Embryonic facial prominence (tissue), 1 donor: ENCODE results near the gene TMEM247.
"Not testable (repeated sequence)": the region's sequence is repeated elsewhere in the genome, so short reads cannot be mapped to it uniquely, and the experiment has no call there.

Experiments used
- DNase-seq: peaks from one replicate; pipeline ENCODE4 v3.0.0-alpha.2; 2016; ENCODE audit errors: extremely low spot score

Gene TMEM247

DNA sequence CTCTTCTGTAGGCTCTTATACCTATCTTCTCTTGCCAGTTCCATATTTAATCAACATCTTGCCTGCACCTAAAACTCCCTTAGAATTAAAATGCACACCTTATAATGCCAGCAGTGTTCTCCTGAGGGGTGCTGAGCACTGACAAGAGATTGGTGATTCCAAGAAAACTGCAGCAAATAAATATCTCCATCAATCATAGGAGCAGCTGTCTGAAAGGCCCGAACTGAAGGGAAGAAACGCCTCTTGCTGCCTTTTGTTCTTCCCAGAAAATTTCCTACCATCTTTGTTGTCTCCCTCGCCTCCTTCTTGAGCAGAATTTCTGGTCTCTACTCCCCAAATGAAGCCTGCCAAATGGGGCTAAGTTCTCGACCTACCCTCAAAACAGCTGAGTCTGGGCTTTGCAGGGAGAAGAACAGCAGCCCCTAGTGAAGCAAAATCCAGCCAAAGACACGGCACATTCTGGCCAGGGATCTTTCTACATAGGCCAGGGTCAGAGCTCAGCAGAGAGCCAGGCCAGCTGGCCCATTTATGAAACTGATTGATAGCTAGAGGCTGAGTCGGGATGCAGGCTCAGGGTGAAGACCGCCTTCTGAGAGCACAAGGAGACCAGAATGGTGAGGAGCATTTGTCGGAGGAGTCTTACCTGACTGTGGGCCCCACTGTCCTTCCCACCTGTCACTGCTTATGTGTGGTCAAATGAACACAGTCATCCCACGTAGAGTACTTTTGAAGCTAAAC, 20.4 kb upstream of the TMEM247 start:
- no peak for DNase-seq

DNA sequence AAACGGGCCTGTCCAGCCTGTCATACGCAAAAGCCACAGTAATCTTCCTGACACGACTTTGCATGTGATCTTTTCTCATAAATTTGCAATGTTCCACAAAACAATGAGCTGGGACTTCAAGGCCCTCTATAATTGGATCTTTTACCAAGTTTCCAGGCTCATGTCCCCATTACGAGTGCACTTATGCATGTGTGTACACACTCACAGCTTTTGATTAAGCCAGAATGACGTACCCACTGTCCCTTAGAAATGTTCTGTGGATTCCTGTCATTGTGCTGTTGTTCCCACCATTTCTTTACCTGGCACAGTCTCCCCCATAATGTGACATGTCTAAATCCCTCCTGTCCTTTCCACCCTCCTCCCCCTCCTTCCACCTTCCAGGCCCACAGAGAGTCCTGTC, 19.7 kb upstream of the TMEM247 start:
- DNase-seq, result no peak

DNA sequence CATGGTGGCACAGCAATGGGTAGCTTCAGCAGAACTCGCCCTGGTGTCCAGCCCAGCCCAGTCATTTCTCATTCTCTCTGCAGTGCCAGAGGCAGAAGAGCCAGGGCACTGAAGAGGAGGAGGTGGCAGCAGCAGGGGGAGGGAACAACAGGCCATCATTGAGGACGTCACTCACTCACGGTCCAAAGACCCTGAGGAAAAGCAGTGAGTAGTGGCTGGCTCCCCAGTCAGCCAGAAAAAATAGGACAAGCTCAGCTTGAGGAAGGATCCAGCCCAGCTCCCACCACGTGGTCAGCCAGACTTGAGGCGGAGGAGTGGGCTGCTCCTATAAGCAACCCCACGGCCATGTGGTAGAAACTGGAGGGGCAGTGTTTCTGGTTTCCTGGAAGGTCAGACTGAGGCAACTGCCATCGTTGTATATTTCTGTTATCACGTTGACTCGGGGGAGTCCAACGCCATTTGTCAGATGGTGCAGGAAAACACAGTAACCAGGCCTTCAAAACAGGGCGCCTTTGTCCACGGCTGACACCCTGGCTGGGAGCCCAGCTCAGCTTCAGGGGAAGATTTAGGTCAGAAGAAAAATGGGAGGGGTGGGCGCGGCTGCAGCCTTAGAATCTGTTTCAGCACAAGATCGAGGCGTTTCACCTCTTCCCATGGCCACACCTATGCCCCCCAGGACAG, 19.0 kb upstream of the TMEM247 start:
- no peak for DNase-seq

DNA sequence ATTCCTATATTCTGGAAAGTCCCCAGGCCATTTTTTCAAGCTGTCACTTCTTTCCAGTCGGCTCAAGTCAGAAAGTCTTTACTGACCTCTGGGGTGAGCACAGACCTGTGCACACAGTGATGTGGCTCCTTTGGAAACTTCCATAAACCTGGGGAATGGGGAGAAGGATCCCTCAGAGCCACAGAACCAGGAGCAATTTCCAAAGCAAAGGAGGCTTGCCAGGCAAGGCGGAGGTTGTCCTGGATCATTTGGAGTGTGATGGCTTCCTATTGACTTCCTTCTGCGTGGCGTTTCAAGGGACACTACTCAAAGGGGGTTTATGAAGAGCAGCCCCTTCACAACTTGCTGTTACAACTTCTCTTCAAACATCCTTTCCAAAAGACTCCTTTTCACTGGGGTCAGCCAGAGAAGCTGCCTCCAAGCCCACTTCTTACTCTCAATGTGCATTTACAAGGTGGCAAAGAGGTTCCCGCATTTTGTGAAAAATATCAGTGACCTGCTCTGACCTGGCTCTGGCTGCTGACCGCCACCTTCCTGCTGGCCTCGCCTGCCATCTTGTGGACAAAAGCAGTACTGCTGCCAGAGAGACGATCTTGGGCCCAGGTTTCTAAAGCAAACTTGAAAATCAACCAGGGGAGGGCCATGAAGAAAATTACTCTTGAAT, 18.2 kb upstream of the TMEM247 start:
- peak; percentile 23 for DNase-seq

DNA sequence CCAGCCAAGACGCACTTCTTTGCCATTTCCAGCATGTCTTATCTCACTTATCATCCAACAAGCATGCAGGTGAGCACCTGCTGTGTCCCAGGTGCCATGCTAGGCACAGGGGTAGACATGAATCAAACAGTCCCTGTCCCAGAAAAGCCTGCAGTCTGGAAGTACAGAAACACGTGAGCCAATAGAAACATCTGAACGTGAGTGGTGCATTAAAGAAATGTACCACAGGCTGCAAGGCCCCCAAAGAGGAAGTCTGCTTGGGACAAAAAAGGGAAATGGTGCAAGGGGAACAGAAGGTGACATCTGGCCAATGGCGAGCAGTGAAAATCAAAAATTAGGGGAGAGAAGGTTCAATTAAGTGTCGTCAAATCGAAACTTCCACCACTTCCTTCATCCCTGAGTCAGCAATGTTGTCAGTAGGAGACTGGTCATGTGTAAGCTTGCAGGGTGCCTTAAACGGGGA, 17.6 kb upstream of the TMEM247 start:
- DNase-seq, result no peak

DNA sequence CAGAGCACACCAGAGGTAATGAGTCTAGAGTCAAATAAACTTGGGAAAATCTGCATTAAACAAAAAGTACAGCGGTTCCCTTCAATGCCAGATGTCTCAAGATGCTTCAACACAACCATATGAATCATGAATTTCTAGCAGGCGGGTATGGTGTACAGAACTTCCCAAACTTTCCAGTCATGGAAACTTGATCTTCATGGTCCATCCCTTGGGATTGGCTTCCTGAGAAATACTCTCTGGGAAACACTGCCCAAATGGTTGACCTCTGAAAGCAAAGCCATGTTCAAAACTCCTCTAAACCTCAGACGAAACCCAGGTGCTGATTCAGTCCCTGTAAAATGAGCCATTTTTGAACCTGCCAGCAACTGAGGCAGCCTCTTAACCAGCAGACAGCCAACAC, 16.4 kb upstream of the TMEM247 start:
- no peak for DNase-seq

DNA sequence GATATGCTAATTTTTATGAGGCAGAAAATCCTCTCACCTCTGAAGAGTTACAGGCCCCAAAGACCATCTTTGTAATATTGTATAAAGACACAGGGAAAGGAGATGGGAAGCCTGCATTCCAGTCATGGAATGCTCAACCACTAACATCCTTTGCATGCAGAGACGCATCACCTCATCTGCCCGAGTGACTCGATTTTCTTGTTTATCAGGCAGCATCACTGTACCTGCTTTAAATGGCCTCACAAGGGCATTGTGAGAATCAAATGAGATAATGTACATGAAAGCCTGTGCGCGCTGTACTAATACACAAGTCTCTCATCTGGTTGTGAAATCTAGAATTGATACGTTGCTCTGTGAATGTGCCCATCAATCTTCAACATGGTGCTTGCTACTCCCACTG, 10.2 kb upstream of the TMEM247 start:
- DNase-seq, result no peak

DNA sequence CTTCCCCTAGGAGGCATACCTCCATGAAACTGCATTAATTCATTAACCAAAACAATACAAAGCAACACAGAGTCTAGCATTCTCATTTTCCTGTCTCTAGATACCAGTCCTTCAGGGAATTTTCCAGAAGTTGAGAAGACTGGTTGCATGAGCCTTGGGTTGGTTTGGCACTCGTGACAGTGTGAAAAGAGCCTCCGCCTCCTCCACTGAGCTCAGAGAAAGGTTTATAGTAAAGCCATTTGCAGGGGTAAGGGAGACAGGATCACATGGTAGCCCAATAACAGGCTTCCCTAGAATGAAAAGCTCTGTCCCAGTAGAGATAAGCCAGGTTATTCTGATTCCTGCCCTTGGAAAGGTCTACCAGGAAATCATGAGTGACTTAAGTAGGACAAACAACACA, 9.7 kb upstream of the TMEM247 start:
- DNase-seq, result no peak

DNA sequence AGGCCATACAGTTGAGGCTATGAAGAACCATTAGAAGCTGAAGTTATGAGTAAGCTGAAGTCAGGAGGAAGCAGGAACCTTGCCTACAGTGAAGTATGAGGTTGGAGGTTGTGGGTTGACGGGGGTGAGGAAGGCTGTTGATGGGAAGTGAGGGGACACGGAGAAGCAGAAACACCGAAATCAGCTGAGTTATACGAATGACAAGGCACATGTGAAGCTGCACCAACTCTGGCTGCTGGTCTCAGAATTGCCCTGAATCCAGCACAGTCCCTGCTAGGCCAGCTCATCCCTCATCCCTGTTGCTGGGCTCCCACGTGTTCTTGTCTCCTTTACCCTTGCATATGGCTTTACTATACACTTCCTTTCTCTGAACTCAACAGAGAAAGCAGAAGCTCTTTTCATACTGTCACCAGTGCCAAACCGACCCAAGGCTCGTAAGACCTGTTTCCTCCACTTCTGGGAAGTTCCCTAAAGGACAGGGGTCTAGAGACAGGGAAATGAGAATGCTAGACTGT, 9.2 kb upstream of the TMEM247 start:
- DNase-seq, result no peak

DNA sequence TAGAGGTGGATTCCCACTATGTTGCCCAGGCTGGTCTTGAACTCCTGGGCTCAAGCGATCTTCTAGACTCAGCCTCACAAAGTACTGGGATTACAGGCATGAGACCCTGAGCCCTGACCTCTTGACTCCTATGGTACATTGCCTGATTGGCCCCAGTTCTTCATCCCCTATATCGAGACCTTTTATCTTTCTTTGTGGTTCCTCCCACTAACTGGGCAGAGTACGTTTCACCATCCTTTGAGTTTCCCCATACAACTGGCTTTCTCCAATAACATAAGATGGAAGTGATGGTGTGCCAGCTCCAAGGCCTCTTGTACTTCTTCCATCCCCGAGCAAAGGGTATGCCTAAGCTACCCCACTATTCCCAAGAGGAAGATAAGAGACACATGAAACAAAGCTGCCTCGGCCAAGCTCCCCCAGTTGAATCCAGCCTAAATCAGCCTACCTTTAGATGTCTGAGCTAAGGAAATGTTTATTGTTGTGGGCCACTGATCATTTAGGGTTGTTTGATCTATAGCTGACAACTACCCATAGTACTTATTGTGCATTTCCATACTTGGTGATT, 8.3 kb upstream of the TMEM247 start:
- no peak for DNase-seq

DNA sequence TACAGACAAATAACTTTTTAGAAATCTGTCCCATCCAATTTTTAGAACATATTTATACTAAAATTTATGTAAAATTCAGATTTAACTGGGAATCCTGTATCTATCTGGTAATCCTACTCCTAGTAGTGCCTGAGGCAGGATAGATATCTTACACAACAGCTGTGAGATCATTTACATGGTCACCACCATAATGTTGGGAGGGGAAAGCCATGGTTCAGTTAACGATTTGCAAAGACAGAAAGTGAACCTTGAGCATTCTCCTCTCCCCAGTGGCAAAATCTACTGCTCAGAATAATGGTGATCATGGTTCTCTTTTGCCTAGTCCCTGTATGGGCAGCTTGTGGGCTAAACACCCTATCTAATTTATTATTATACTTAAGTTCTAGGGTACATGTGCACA, 7.7 kb upstream of the TMEM247 start:
- DNase-seq, result no peak

DNA sequence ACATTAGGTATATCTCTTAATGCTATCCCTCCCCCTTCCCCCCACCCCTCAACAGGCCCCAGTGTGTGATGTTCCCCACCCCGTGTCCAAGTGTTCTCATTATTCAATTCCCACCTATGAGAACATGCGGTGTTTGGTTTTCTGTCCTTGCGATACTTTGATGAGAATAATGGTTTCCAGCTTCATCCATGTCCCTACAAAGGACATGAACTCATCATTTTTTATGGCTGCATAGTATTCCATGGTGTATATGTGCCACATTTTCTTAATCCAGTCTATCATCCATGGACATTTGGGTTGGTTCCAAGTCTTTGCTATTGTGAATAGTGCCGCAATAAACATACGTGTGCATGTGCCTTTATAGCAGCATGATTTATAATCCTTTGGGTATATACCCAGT, 7.2 kb upstream of the TMEM247 start:
- not testable (repeated sequence) for DNase-seq

DNA sequence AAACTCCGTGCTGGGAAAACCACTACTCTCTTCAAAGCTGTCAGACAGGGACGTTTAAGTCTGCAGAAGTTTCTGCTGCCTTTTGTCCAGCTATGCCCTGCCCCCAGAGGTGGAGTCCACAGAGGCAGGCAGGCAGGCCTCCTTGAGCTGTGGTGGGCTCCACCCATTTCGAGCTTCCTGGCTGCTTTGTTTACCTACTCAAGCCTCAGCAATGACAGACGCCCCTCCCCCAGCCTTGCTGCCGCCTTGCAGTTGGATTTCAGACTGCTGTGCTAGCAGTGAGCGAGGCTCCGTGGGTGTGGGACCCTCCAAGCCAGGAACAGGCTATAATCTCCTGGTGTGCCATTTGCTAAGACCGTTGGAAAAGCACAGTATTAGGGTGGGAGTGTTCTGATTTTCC, 1.9 kb upstream of the TMEM247 start:
- not testable (repeated sequence) for DNase-seq

DNA sequence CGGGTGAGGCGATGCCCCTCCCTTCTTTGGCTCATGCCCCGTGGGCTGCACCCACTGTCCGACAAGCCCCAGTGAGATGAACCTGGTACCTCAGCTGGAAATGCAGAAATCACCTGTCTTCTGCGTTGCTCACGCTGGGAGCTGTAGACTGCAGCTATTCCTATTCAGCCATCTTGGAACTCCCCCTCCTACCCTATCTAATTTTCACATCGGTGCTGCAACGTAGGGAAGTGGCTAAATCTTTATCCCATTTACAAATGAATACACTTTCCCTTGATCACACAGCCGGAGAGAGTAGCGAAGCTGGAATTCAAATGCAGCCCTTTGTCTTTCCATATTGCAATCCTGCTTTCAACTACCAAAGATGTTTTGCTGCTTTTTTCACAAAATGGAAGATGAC, 1.4 kb upstream of the TMEM247 start:
- DNase-seq, result no peak

DNA sequence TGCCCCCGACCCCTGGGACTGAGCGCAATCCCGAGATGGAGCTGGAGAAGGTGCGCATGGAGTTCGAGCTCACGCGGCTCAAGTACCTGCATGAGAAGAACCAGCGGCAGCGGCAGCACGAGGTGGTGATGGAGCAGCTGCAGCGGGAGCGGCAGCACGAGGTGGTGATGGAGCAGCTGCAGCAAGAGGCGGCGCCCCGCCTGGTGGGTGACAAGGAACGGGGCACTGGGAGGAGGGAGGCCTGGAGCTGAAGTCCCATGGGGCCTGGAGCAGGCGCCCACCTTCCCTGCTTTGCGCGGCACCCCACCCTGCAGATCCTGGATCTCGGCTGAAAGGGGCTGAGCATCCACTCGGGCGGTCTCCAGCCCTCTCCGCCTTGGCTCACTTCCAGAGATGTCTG, 1.2 kb downstream of the TMEM247 start:
- no peak for DNase-seq

DNA sequence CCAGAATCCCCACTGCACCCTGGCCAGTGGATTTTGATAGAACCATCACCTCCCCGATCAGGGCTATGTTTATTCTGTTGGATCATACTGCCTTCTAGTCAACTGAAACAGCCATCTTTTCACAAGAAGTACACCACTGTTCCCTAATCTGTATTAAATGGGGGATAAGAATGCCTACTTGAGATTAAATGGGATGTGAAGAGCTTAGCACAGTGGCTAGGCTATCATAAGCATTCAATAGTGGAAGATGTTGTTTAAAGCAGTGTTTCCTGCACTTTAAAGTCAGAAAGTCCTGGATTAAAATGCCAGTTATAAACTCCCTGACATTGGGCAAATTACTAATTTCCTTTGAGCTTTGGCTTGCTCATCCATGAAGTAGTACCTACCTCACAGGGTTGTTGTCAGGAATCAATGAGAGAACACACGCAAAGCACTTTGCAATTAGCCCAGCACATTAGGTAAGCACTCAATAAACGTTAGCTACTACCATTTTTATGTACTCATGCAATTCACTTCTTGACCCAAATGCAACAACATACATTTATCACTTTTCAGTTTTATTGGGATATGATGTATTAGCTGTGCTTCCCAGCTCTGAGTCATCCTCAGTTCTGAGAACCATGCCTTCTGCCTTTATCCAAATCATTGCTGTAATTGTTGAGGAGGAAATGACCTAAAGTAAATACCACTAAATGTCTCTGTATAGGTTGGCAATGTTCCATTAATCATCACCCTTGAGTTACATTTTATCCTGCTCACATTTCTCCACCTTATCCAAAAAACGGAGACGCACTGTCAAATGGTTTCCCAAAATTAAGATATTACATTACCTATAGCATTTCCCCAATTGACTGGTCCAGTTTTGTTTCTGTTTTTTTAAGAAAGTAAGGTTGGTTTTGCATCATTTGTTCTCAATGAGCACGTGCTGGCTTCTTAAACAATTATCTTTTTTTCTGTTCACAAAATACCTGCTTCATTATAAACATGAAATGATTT, 2.1 kb downstream of the TMEM247 start:
- no peak for DNase-seq

DNA sequence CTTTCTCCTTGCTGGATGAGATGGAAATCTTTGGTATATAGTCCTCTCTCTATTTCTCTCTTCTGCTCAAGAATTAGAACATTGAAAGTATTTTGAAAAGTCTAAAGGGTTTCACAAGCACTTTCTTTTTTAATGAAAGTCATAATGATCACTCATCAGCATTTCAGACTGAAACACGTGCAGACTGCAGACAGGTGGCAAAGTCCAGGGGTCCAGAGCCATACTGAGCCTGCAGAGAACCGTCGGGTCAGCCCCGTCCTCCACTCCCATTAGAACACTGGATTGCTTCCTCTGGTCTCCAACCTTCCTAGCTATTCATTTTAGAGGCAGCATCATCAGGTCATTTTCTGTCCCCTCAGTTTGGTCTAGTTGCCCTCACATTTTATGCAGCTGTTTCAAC, 3.1 kb downstream of the TMEM247 start:
- DNase-seq, result no peak

DNA sequence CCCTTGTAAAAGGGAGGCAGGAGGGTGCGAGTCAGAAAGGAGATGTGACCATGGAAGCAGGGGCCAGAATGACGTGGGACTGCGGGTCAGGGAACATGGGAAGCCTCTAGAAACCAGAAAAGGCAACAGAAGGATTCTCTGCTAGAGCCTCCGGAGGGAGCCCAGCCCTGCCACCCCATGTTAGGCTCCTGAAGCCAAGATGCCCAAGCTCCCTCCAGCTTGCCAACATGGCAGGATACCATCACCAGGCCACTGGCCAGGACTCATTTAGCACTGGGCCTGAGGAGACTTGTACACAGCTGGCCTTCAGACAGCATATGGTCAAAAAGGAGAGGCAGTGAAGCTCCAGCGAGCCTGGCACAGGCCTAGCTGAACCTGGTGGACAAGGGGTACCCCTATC, 5.6 kb downstream of the TMEM247 start:
- no peak for DNase-seq

DNA sequence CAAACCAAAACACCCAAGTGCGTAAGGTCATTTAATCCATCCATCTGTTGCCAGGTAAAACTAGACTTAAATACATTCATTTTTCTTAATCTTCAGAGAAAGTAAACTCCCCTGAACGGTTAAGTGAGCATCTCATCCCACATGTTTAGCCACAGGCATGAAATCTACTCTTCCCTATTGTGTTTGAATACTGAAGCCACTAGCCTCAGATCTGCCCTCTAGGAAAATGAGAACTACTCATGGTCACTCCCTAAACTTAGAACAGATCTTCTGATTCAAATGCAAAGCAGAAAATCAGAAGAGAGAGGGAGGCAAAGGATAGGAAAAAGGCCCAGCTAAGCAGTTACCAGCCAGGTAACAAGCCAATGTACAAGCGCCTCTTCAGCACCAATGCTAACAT, 7.1 kb downstream of the TMEM247 start:
- DNase-seq, result no peak

DNA sequence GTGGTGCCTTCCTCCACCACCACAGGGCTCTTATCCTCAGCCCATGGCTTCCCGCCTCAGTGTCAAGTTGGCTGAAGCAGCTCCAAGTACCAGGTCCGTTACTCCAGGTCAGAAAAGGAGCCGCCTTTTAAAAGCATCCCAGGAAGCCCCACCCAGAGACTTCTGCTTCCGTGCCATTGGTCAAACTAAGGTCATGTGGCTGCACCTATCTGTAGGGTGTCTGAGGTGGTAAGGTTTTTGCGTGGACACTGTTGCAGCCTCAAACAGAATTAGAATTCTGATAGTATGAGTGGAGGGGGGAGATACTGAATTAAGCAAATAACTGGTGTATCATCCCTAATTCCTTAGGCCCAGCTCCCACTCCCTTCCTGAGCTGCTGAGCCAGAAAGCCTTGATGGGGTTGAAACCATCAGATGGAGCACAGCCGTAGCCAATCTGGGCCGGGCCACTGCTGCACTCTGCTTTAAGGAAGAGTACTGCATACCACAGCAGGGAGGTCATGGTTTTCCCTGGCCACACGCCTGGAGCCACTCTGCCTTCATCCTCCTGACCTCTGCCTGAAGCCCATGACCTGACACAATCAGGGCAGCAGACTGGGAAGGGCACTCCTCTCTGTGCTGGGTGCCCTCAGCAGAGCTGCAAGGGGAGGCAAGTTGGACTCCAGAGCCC, 8.4 kb downstream of the TMEM247 start:
- no peak for DNase-seq

DNA sequence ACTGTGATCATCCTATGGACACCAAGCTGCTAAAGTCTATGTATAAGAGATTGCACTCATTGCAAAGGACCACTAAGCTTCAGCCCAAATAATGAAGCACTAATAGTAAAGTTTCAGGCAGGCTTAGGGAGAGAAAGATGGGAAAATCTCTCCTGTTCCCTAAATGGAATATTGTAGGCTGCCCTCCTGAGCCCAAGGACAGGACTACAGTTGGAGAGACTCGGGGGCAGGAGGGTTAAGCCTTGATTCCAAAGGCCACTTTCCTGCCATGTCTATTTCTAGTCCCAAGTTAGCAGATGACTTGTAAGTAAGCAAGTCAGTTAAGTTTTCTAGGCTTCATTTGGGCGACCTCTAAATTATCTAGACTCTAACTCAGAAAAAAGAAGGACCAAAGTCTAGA, 9.0 kb downstream of the TMEM247 start:
- DNase-seq, result no peak
